Smooth muscle cell (in vitro differentiated cells): ENCODE results near the gene GFPT2. TPM values are rescaled to one million over a fixed set of nuclear protein-coding genes. Genes with fewer than 3 reads are reported as not detected.

Source experiments
- DNase-seq: peaks from one replicate; lab custom pipeline; 2025; ENCODE audit not compliant: unreplicated experiment; lab: John Stamatoyannopoulos, UW
- H2AFZ ChIP-seq: fragments of 200-600 bp; sonication (generic); 2 replicates; pipeline ENCODE4 v1.6.0; 2016; ENCODE audit warnings: antibody characterized with exemption, low read depth, mild to moderate bottlenecking
- H3F3A ChIP-seq: fragments of 200-600 bp; sonication (generic); 2 replicates; pipeline ENCODE4 v1.6.0; 2017; ENCODE audit warnings: antibody characterized with exemption, low read depth
- H3K27ac ChIP-seq: fragments of 200-600 bp; sonication (generic); 2 replicates; pipeline ENCODE4 v1.5.1; 2016; ENCODE audit warnings: low read depth, mild to moderate bottlenecking
- H3K27me3 ChIP-seq: fragments of 200-600 bp; sonication (generic); 2 replicates; pipeline ENCODE4 v1.6.1; 2016; ENCODE audit warnings: low read depth, mild to moderate bottlenecking
- H3K36me3 ChIP-seq: fragments of 200-600 bp; sonication (generic); 2 replicates; pipeline ENCODE4 v1.5.1; 2016; ENCODE audit warnings: low read depth
- H3K4me1 ChIP-seq: fragments of 200-600 bp; sonication (generic); 2 replicates; pipeline ENCODE4 v1.5.1; 2016; ENCODE audit warnings: low read depth
- H3K4me2 ChIP-seq: fragments of 200-600 bp; sonication (generic); 2 replicates; pipeline ENCODE4 v1.6.0; 2016; ENCODE audit warnings: mild to moderate bottlenecking
- H3K4me3 ChIP-seq: fragments of 200-600 bp; sonication (generic); 2 replicates; pipeline ENCODE4 v1.5.1; 2016; ENCODE audit warnings: mild to moderate bottlenecking
- H3K79me2 ChIP-seq: fragments of 200-600 bp; sonication (generic); 2 replicates; pipeline ENCODE4 v1.6.0; 2016; ENCODE audit warnings: low read depth, mild to moderate bottlenecking
- H3K9ac ChIP-seq: fragments of 200-600 bp; sonication (generic); 2 replicates; pipeline ENCODE4 v1.6.0; 2016; ENCODE audit warnings: low read depth
- H3K9me3 ChIP-seq: fragments of 200-600 bp; sonication (generic); replicated peaks from 2 replicates; pipeline ENCODE4 v1.5.1; 2016; ENCODE audit warnings: low read depth
- H4K20me1 ChIP-seq: fragments of 200-600 bp; sonication (generic); 2 replicates; pipeline ENCODE4 v1.6.0; 2016; ENCODE audit warnings: low read depth
- WGBS: methylation state at CpG from one replicate; pipeline ENCODE4 v1.1.7; 2016; ENCODE audit warnings: low lambda C conversion rate; 5-methylcytosine and 5-hydroxymethylcytosine counted together
- polyA plus RNA-seq: library from polyadenylated mRNA; unstranded; fragments of >200 nt; fragmentation: Nextera tagmentation; extraction: Ambion mirVana; gene quantifications from 2 replicates; pipeline ENCODE4 v1.2.1, GENCODE V29; 2016
- total RNA-seq: library from RNA; depleted of rRNA; stranded (reverse); fragments of >200 nt; gene quantifications from 2 replicates; pipeline ENCODE4 v1.2.3, GENCODE V29; 2014
- TF ChIP-seq, protein P1 (sequence below): fragments of 200-600 bp; sonication (generic); IDR thresholded peaks from 2 replicates; pipeline ENCODE4 v1.5.1; 2017; ENCODE audit warnings: borderline replicate concordance, mild to moderate bottlenecking, antibody characterized with exemption; ENCODE audit not compliant: insufficient read depth, poor library complexity, severe bottlenecking

Gene GFPT2
- total and polyA plus RNA-seq, 2 experiments from 2014 or later: 137 to 243 TPM

GRCh38 chr5:180251887-180252286 is 101.2 kb downstream of the GFPT2 start:
- 97% methylated on average over 7 of the region's 7 CpGs for WGBS
- no peak overlapping the region for H3K27ac ChIP-seq
- no peaks in the 10 kb centered on the region for H3K4me1 ChIP-seq
- no peaks in the 10 kb centered on the region for H3K27me3 ChIP-seq
- no peaks in the 10 kb centered on the region for H3F3A ChIP-seq
- no peak overlapping the region for H3K4me2 ChIP-seq
- H3K79me2 ChIP-seq: no peaks in the 10 kb centered on the region
- H3K9me3 ChIP-seq: peaks cover 30% of the 10 kb centered on the region
- H3K36me3 ChIP-seq: peaks cover 46% of the 10 kb centered on the region
- TF ChIP-seq, protein P1, sequence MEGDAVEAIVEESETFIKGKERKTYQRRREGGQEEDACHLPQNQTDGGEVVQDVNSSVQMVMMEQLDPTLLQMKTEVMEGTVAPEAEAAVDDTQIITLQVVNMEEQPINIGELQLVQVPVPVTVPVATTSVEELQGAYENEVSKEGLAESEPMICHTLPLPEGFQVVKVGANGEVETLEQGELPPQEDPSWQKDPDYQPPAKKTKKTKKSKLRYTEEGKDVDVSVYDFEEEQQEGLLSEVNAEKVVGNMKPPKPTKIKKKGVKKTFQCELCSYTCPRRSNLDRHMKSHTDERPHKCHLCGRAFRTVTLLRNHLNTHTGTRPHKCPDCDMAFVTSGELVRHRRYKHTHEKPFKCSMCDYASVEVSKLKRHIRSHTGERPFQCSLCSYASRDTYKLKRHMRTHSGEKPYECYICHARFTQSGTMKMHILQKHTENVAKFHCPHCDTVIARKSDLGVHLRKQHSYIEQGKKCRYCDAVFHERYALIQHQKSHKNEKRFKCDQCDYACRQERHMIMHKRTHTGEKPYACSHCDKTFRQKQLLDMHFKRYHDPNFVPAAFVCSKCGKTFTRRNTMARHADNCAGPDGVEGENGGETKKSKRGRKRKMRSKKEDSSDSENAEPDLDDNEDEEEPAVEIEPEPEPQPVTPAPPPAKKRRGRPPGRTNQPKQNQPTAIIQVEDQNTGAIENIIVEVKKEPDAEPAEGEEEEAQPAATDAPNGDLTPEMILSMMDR: no peak
- H2AFZ ChIP-seq: no peak overlapping the region
- DNase-seq: no peak
- no peak overlapping the region for H3K9ac ChIP-seq
- no peak overlapping the region for H3K4me3 ChIP-seq
- no peaks in the 10 kb centered on the region for H4K20me1 ChIP-seq

DNA sequence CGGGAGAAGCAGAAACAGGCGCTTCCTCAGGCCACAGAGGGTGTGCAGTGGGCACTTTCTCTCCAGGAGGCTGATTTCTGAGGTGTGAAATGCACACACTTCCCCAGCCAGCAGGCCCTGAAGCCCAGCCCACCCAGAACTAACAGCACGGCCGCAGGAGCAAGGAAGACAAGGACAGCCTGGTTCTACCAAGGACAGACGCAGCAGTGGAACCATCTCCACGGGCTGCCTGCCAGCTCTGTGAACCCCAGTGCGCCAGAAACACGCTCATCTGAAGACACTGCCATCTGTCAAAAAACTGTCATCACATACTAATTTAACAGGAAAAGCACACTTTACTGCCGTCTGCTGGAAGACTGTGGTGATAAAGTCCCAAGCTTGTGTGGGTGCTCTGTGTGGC is 102.0 kb downstream of the GFPT2 start:
- WGBS: 85% methylated on average over 9 of the region's 9 CpGs

More for the DNA sequence above, 102.0 kb downstream of the GFPT2 start:
- H3F3A ChIP-seq: no peaks in the 10 kb centered on the region
- peaks cover 47% of the 10 kb centered on the region for H3K36me3 ChIP-seq
- TF ChIP-seq, protein P1: no peak
- H2AFZ ChIP-seq: no peak overlapping the region
- H3K27ac ChIP-seq: no peak overlapping the region
- no peak overlapping the region for H3K9ac ChIP-seq
- H3K9me3 ChIP-seq: peaks cover 22% of the 10 kb centered on the region
- DNase-seq: no peak
- no peaks in the 10 kb centered on the region for H3K27me3 ChIP-seq
- no peaks in the 10 kb centered on the region for H3K79me2 ChIP-seq
- no peak overlapping the region for H3K4me3 ChIP-seq
- H3K4me2 ChIP-seq: no peak overlapping the region
- no peaks in the 10 kb centered on the region for H4K20me1 ChIP-seq
- H3K4me1 ChIP-seq: no peaks in the 10 kb centered on the region

Other genes starting within 250 kb of the GFPT2 start
- gene RASGEF1C, start 144.1 kb downstream of the GFPT2 start, total RNA-seq: 0.81 TPM in 1 of 2 replicates, not detected in the other
- 0.14 and 0.25 TPM in 2 replicates for gene RASGEF1C, start 144.1 kb downstream of the GFPT2 start, polyA plus RNA-seq
- gene MAPK9, start 61.3 kb downstream of the GFPT2 start, total RNA-seq: 40.9 and 43.4 TPM in 2 replicates
- gene MAPK9, start 61.3 kb downstream of the GFPT2 start, polyA plus RNA-seq: 34.8 and 36.0 TPM in 2 replicates
- gene CNOT6, start 141.0 kb upstream of the GFPT2 start, total RNA-seq: 19.1 and 19.7 TPM in 2 replicates
- 6.2 and 6.6 TPM in 2 replicates for gene CNOT6, start 141.0 kb upstream of the GFPT2 start, polyA plus RNA-seq
- not detected in 2 replicates for gene SCGB3A1, start 238.2 kb upstream of the GFPT2 start, total RNA-seq
- 0.38 TPM in 1 of 2 replicates, not detected in the other for gene SCGB3A1, start 238.2 kb upstream of the GFPT2 start, polyA plus RNA-seq